Epithelial cell of esophagus (primary cell): ENCODE data around the gene BLNK.
"Not testable (repeated sequence)": the region's sequence is repeated elsewhere in the genome, so short reads cannot be mapped to it uniquely, and the experiment has no call there.

Source experiments
- DNase-seq: peaks from one replicate; pipeline ENCODE4 v3.0.0; 2010; ENCODE audit warnings: low read depth
- H3K4me3 ChIP-seq: 2 replicates; pipeline ENCODE4 v1.5.1; 2011; ENCODE audit warnings: mild to moderate bottlenecking, low read length, control low read depth
- CTCF ChIP-seq: IDR thresholded peaks from 2 replicates; pipeline ENCODE4 v1.5.1; 2011; ENCODE audit warnings: low read depth, mild to moderate bottlenecking, low read length, control low read depth, inconsistent platforms; ENCODE audit not compliant: insufficient read depth; ENCODE audit errors: missing control alignments

The BLNK gene

GRCh38 chr10:96309628-96310320 is 38.4 kb upstream of the BLNK start:
- no peak for TF ChIP-seq CTCF
- no peak overlapping the region for H3K4me3 ChIP-seq
- no peak for DNase-seq

- not testable (repeated sequence) for DNase-seq, H3K4me3 ChIP-seq
These were observed 37.5 kb upstream of the BLNK start for GRCh38 chr10:96308854-96309253.

- DNase-seq, result no peak
- H3K4me3 ChIP-seq, result no peak overlapping the region
- no peak for TF ChIP-seq CTCF
These were observed 35.1 kb upstream of the BLNK start for GRCh38 chr10:96306516-96306915.

- no peak for TF ChIP-seq CTCF
- no peak for DNase-seq
- no peak overlapping the region for H3K4me3 ChIP-seq
These were observed 33.6 kb upstream of the BLNK start for GRCh38 chr10:96305019-96305418.

- no peak for DNase-seq
- no peak for TF ChIP-seq CTCF
- no peak within 1 kb of the TSS for H3K4me3 ChIP-seq
These were observed 32.9 kb upstream of the BLNK start, which contains the start of gene DNTT for GRCh38 chr10:96304230-96304629. Gene DNTT, plus strand, starts transcription at chr10:96304434. Its CDS starts 64 bp downstream, at chr10:96304498.

- DNase-seq, result no peak
- H3K4me3 ChIP-seq, result no peak overlapping the region
- no peak for TF ChIP-seq CTCF
These were observed 30.2 kb upstream of the BLNK start for GRCh38 chr10:96301616-96302015.

- H3K4me3 ChIP-seq, result no peak overlapping the region
These were observed 28.0 kb upstream of the BLNK start for GRCh38 chr10:96299383-96299782.

More at GRCh38 chr10:96299383-96299782, 28.0 kb upstream of the BLNK start:
- no peak for DNase-seq
- TF ChIP-seq CTCF, result no peak
